ENCODE results near the gene MSL2. TPM values are rescaled to one million over a fixed set of nuclear protein-coding genes. Genes with fewer than 3 reads are reported as not detected.
"Not testable (repeated sequence)": the region's sequence is repeated elsewhere in the genome, so short reads cannot be mapped to it uniquely, and the experiment has no call there.

MSL2 gene
- total RNA-seq, 1 donor from 2014 or later, result 30.2 TPM

DNA sequence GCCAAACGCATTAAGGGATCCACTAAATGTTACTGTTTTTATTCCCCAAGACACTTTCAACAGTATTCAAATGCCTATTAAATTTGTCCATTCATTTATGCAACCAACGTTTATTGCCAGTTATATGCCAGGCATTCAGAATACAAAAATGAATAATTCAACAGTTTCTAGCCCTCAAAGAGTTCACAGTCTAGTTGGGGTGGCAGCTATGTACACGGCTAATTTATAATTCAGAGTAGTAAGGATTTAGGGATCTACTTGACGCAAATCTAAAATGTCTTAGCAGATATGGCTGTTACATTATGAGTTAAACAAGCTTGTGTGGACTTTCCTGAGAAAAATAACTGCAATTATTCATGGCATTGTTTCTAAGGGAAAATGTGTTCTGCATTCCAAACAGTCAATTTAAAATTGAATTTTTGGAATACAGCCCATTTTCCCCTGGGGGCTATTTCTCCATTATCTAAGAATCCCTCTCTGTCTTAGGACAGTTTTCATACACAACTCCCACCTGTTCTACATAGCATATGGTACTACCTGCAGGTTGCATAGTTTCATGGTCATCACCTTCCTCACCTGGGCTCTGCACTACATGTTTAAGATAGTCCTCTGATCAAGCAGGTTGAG, 11.5 kb upstream of the MSL2 start:
- Histone ChIP-seq H3K4me1 (no peaks in the 10 kb centered on the region), H3K27me3 (no peaks in the 10 kb centered on the region), H3K36me3 (no peaks in the 10 kb centered on the region), H3K4me3 (no peak overlapping the region), H3K9me3 (no peaks in the 10 kb centered on the region), H3K27ac (no peak overlapping the region)
- DNase-seq, result no peak
- ATAC-seq, result no peak
- TF ChIP-seq CTCF (IDR thresholded peaks at IDR 0.05), result no peak
- intact Hi-C loops (cut with DNase I), result no loop called here

- H3K36me3 ChIP-seq; intact Hi-C loops (cut with DNase I); ATAC-seq; H3K4me3 ChIP-seq; H3K27me3 ChIP-seq; H3K9me3 ChIP-seq; DNase-seq; H3K27ac ChIP-seq: not testable (repeated sequence)
- H3K4me1 ChIP-seq, result peaks cover 11% of the 10 kb centered on the region
These were observed 3.1 kb upstream of the MSL2 start for GRCh38 chr3:136199219-136199618.

DNA sequence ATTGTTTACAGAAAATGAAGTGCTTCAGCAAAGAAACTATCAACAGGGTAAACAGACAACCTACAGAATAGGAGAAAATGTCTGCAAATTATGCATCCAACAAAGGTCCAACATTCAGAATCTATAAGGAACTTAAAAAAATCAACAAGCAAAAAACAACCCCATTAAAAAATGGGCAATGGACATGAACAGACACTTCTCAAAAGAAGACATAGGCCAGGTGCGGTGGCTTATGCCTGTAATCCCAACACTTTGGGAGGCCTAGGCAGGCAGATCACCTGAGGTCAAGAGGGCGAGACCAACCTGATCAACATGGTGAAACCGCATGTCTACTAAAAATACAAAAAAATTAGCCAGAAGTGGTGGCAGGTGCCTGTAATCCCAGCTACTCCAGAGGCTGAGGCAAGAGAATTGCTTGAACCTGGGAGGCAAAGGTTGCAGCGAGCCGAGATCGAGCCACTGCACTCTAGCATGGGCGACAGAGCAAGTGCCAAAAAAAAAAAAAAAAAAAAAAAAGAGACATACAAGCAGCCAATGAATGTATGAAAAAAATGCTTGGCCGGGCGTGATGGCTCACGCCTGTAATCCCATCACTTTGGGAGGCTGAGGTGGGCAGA, 2.4 kb upstream of the MSL2 start:
- H3K4me3 ChIP-seq; ATAC-seq; H3K9me3 ChIP-seq; H3K36me3 ChIP-seq; intact Hi-C loops (cut with DNase I); DNase-seq; H3K27ac ChIP-seq; H3K27me3 ChIP-seq: not testable (repeated sequence)
- H3K4me1 ChIP-seq, result peaks cover 11% of the 10 kb centered on the region

DNA sequence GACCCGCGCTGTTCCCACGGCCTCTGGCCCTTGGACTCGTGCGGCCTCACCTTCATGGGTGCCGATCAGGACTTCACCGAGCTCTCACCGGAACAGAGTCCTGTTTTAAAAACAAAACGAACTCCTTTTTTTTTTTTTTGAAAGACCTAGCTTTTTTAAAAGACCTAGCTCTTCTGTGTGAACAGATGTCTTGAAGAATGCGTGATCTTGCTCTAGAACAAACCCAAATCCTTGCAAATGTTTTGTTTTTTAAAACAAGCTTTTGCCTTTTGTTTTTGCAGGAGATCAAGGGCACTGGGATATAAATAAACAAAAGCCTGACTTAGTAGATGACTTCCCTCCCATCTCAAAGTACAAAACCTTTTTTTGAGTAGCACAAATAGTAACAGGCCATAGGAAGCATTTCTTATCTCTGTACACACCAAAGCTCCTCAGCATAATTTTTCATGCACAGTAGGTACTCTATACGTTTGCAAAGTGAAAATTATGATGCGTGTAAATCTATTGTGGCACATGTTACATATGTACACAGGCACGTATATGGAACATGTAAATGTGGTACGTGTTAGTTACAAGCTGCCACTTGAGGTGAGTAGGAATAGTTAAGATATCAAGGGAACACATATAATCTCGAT, 1.1 kb upstream of the MSL2 start:
- Histone ChIP-seq H3K36me3 (no peaks in the 10 kb centered on the region), H3K27me3 (no peaks in the 10 kb centered on the region), H3K4me3 (peak overlapping the region; percentile 93), H3K4me1 (peaks cover 12% of the 10 kb centered on the region), H3K27ac (peak overlapping the region; percentile 100), H3K9me3 (no peaks in the 10 kb centered on the region)
- no peak for TF ChIP-seq CTCF (IDR thresholded peaks at IDR 0.05)
- DNase-seq, result no peak
- intact Hi-C loops (cut with DNase I), result no loop called here
- ATAC-seq, result no peak

DNA sequence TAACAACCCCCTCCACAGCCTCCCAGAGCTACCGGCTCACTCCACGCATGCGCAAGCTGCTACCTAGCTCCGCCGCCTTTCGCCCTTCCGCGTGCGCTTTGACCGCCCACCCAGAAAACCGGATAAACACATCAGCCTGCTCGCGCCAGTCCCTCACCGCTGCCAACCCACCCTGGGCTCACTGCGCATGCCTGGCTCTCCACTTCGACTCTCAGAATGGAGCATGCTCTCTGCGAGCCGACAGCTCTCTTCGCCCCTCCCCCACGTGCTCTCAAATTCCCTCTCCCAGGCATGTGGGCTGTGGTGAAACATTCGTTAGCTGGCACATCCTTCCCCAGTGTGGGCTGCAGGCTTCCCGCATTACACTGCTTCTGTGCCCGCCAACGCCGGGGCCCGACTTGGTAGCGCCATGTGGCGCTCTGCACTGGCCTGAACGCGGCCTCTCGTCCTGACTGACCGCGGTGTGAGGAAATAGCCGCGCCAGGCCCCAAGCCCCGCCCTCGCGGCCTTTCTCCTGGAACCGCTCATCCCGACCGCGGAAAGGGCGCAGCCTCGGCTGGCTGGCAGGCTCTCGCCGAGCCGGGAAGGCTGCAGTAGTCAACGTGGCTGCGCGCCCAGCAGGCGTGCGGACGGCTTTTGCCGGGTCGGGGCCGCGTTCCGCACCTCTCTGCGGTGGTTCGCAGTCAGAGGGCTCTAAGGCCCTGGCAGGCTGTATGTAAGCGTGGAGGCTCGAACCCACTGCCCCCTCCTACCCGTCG, 445 bp upstream of the MSL2 start:
- Histone ChIP-seq H3K27ac (peak overlapping the region; percentile 100), H3K4me1 (peaks cover 19% of the 10 kb centered on the region), H3K4me3 (peak overlapping the region; percentile 93), H3K9me3 (no peaks in the 10 kb centered on the region), H3K27me3 (no peaks in the 10 kb centered on the region), H3K36me3 (no peaks in the 10 kb centered on the region)
- intact Hi-C loops (cut with DNase I), result no loop called here
- ATAC-seq (peak; percentile 89), DNase-seq (peak; percentile 100)
- no peak for TF ChIP-seq CTCF (IDR thresholded peaks at IDR 0.05)

GRCh38 chr3:136195258-136196063, 674 bp downstream of the MSL2 start:
- Histone ChIP-seq H3K4me1 (peaks cover 29% of the 10 kb centered on the region), H3K36me3 (no peaks in the 10 kb centered on the region), H3K9me3 (no peaks in the 10 kb centered on the region), H3K27ac (peak overlapping the region; percentile 100), H3K27me3 (no peaks in the 10 kb centered on the region), H3K4me3 (peak overlapping the region; percentile 93)
- TF ChIP-seq CTCF (IDR thresholded peaks at IDR 0.05), result no peak
- peak; percentile 69 for ATAC-seq
- intact Hi-C loops (cut with DNase I), result no loop called here
- DNase-seq, result peak; percentile 92

All from upper lobe of right lung (tissue), 1 donor.